ENCODE measurements around the gene SLC16A3. TPM values are rescaled to one million over a fixed set of nuclear protein-coding genes. Genes with fewer than 3 reads are reported as not detected.

Gene SLC16A3
- total RNA-seq (ENCODE audit: low replicate concordance) = 117 and 167 TPM in 2 replicates

GRCh38 chr17:82228842-82229697 lies at the start of gene SLC16A3:
SLC16A3 (plus strand) TSS chr17:82229042; CDS start chr17:82236009, 6,967 bp downstream.

GRCh38 chr17:82212331-82213250 lies 16.3 kb upstream of the SLC16A3 start, which contains the start of gene CCDC57:
CCDC57 (minus strand) TSS chr17:82212842; CDS start chr17:82201944, 10,898 bp downstream.

GRCh38 chr17:82273327-82274133 lies 44.7 kb downstream of the SLC16A3 start, which contains the start of gene CSNK1D:
CSNK1D (minus strand) TSS chr17:82273700; CDS start chr17:82273381, 319 bp downstream.

Other genes starting within 250 kb of the SLC16A3 start
- 15.1 and 40.5 TPM in 2 replicates for gene CENPX, start 206.2 kb upstream of the SLC16A3 start, total RNA-seq (ENCODE audit: low replicate concordance)
- 11.9 and 16.7 TPM in 2 replicates for gene LRRC45, start 205.7 kb upstream of the SLC16A3 start, total RNA-seq (ENCODE audit: low replicate concordance)
- 6.3 and 18.5 TPM in 2 replicates for gene RAC3, start 197.4 kb upstream of the SLC16A3 start, total RNA-seq (ENCODE audit: low replicate concordance)
- gene DCXR, start 191.3 kb upstream of the SLC16A3 start, total RNA-seq (ENCODE audit: low replicate concordance) = 32.1 and 45.0 TPM in 2 replicates
- gene RFNG, start 177.2 kb upstream of the SLC16A3 start, total RNA-seq (ENCODE audit: low replicate concordance) = 25.6 and 33.3 TPM in 2 replicates
- 78.2 and 111 TPM in 2 replicates for gene GPS1, start 177.1 kb upstream of the SLC16A3 start, total RNA-seq (ENCODE audit: low replicate concordance)
- 44.9 and 48.1 TPM in 2 replicates for gene DUS1L, start 163.2 kb upstream of the SLC16A3 start, total RNA-seq (ENCODE audit: low replicate concordance)
- gene FASN, start 130.8 kb upstream of the SLC16A3 start, total RNA-seq (ENCODE audit: low replicate concordance) = 38.4 and 89.0 TPM in 2 replicates
- 10.5 and 14.0 TPM in 2 replicates for gene CCDC57, start 16.2 kb upstream of the SLC16A3 start, total RNA-seq (ENCODE audit: low replicate concordance)
- gene CSNK1D, start 44.7 kb downstream of the SLC16A3 start, total RNA-seq (ENCODE audit: low replicate concordance) = 44.6 and 47.1 TPM in 2 replicates
- gene CD7, start 88.6 kb downstream of the SLC16A3 start, total RNA-seq (ENCODE audit: low replicate concordance) = not detected in 2 replicates
- 0.23 and 22.3 TPM in 2 replicates for gene SECTM1, start 104.7 kb downstream of the SLC16A3 start, total RNA-seq (ENCODE audit: low replicate concordance)
- gene TEX19, start 130.2 kb downstream of the SLC16A3 start, total RNA-seq (ENCODE audit: low replicate concordance) = 0.08 TPM in 1 of 2 replicates, not detected in the other
- not detected in 2 replicates for gene UTS2R, start 142.7 kb downstream of the SLC16A3 start, total RNA-seq (ENCODE audit: low replicate concordance)
- gene HEXD, start 189.3 kb downstream of the SLC16A3 start, total RNA-seq (ENCODE audit: low replicate concordance) = 7.1 and 7.4 TPM in 2 replicates
- gene OGFOD3, start 189.5 kb downstream of the SLC16A3 start, total RNA-seq (ENCODE audit: low replicate concordance) = 29.6 and 49.8 TPM in 2 replicates
- 41.3 and 58.9 TPM in 2 replicates for gene CYBC1, start 221.7 kb downstream of the SLC16A3 start, total RNA-seq (ENCODE audit: low replicate concordance)
- gene NARF, start 229.7 kb downstream of the SLC16A3 start, total RNA-seq (ENCODE audit: low replicate concordance) = 30.7 and 36.5 TPM in 2 replicates

Data from smooth muscle cell of the coronary artery (primary cell).